Endothelial cell of umbilical vein (primary cell): ENCODE measurements around the gene ADGRE3. TPM values are rescaled to one million over a fixed set of nuclear protein-coding genes. Genes with fewer than 3 reads are reported as not detected.

Experiments
- BruUV-seq: library from RNA; stranded (reverse); fragments of 400-500 nt; replicated peaks from 2 replicates; lab custom pipeline; 2021; lab: Mats Ljungman, UMichigan
- CTCF ChIA-PET: fragments of 300-600, 350-600 bp; sonication (Branson Sonifier 250); formaldehyde crosslinking; loops from one replicate; lab custom pipeline; 2021; ENCODE audit warnings: antibody characterized with exemption, inconsistent platforms; lab: Charles Lee
- POLR2A ChIA-PET: fragments of 300-600, 350-600 bp; sonication (Branson Sonifier 250); formaldehyde crosslinking; loops from one replicate; lab custom pipeline; 2021; ENCODE audit warnings: antibody characterized with exemption, inconsistent platforms; lab: Charles Lee
- DNase-seq: peaks from one replicate; pipeline ENCODE4 v3.0.0-alpha.2; 2011; ENCODE audit warnings: low read depth, low spot score
- FAIRE-seq: peaks from 2 replicates; lab custom pipeline; 2011; peaks lifted over from hg19 to GRCh38; lab: Jason Lieb, UNC
- H2AFZ ChIP-seq: 2 replicates; pipeline ENCODE4 v1.6.0; 2012; ENCODE audit warnings: low read depth, low read length, control low read depth, inconsistent platforms
- H3K27ac ChIP-seq: 2 replicates; pipeline ENCODE4 v1.5.1; 2011; ENCODE audit warnings: low read depth, mild to moderate bottlenecking, control low read depth, low read length, moderate library complexity; ENCODE audit not compliant: insufficient read depth
- H3K27me3 ChIP-seq, 2 experiments: 2 replicates each; pipeline versions ENCODE4 v1.6.0 to v1.6.1; 2011; ENCODE audit warnings: low read length in 2 of 2, mixed read lengths in 1 of 2; ENCODE audit not compliant: control insufficient read depth in 2 of 2, insufficient read depth in 2 of 2
- H3K36me3 ChIP-seq, 2 experiments: 2 replicates in 1 of 2; 3 replicates in 1 of 2; pipeline ENCODE4 v1.5.1; 2011; ENCODE audit warnings: low read length in 2 of 2, mild to moderate bottlenecking in 1 of 2, moderate library complexity in 1 of 2; ENCODE audit not compliant: control insufficient read depth in 2 of 2, insufficient read depth in 2 of 2; ENCODE audit errors: extremely low read depth in 1 of 2
- H3K4me1 ChIP-seq: 3 replicates; pipeline ENCODE4 v1.5.1; 2011; ENCODE audit warnings: mild to moderate bottlenecking, low read length; ENCODE audit not compliant: control insufficient read depth, insufficient read depth; ENCODE audit errors: extremely low read depth
- H3K4me2 ChIP-seq: 2 replicates; pipeline ENCODE4 v1.6.1; 2011; ENCODE audit warnings: low read length, control low read depth, mixed read lengths; ENCODE audit not compliant: insufficient read depth
- H3K4me3 ChIP-seq, 3 experiments: fragments of 200-600 bp in 1 of 3; sonication (generic), shearing (Covaris generic) in 1 of 3; replicated peaks in 1 of 3; 2 replicates each; pipeline ENCODE4 v1.5.1; 2011 to 2016; ENCODE audit warnings: control low read depth in 3 of 3, low read length in 3 of 3, mild to moderate bottlenecking in 2 of 3, inconsistent platforms in 1 of 3, low read depth in 1 of 3, moderate library complexity in 1 of 3; ENCODE audit not compliant: insufficient read depth in 1 of 3
- H3K79me2 ChIP-seq: 2 replicates; pipeline ENCODE4 v1.6.0; 2012; ENCODE audit warnings: low read length, inconsistent platforms; ENCODE audit not compliant: control insufficient read depth, insufficient read depth
- H3K9ac ChIP-seq: replicated peaks from 2 replicates; pipeline ENCODE3; 2011; ENCODE audit warnings: low read length, control low read depth; ENCODE audit not compliant: insufficient read depth; ENCODE audit errors: extremely low read depth
- H3K9me1 ChIP-seq: replicated peaks from 3 replicates; pipeline ENCODE4 v1.6.0; 2011; ENCODE audit warnings: mild to moderate bottlenecking, low read length; ENCODE audit not compliant: control insufficient read depth, insufficient read depth; ENCODE audit errors: extremely low read depth
- H3K9me3 ChIP-seq: replicated peaks from 2 replicates; pipeline ENCODE4 v1.5.1; 2012; ENCODE audit warnings: low read length, inconsistent platforms; ENCODE audit not compliant: control insufficient read depth, insufficient read depth
- H4K20me1 ChIP-seq: replicated peaks from 2 replicates; pipeline ENCODE3; 2011; ENCODE audit warnings: mild to moderate bottlenecking, low read length; ENCODE audit not compliant: control insufficient read depth, insufficient read depth; ENCODE audit errors: extremely low read depth
- EZH2 ChIP-seq: IDR thresholded peaks from 2 replicates; pipeline ENCODE4 v1.6.1; 2012; ENCODE audit warnings: borderline replicate concordance, low read depth, mild to moderate bottlenecking, moderate library complexity, low read length, inconsistent platforms; ENCODE audit not compliant: severe bottlenecking
- FOS ChIP-seq: IDR thresholded peaks from 2 replicates; pipeline ENCODE4 v1.6.1; 2011; ENCODE audit warnings: mild to moderate bottlenecking, low read length, moderate library complexity, borderline replicate concordance; ENCODE audit not compliant: insufficient read depth
- GATA2 ChIP-seq: IDR thresholded peaks from 2 replicates; pipeline ENCODE4 v1.7.0; 2011; ENCODE audit warnings: low read depth, mild to moderate bottlenecking, moderate library complexity, mixed read lengths, low read length; ENCODE audit not compliant: insufficient read length, insufficient read depth
- MYC ChIP-seq: IDR thresholded peaks from one replicate; pipeline ENCODE4 v1.6.1; 2011; ENCODE audit warnings: mild to moderate bottlenecking, low read depth, low read length
- dilution Hi-C: fragments of 300-500 bp; cut with MboI; formaldehyde crosslinking; loops from one replicate; pipeline ENCODE4 v1.15.0; 2019; ENCODE audit warnings: low sequenced_read_pairs; ENCODE audit not compliant: extremely low pct_ligation_motif_present
- intact Hi-C: fragments of 100-400 bp; cut with micrococcal nuclease; formaldehyde crosslinking; loops from one replicate; pipeline ENCODE4 v1.10.0; 2022
- polyA plus RNA-seq, 4 experiments: library from polyadenylated mRNA; depleted of rRNA in 3 of 4; stranded (reverse) in 3 of 4; unstranded in 1 of 4; fragments of >200 nt; gene quantifications; 2 replicates each; pipeline versions ENCODE4 v1.2.1 to v1.2.3, GENCODE V29; 2011 to 2012; ENCODE audit warnings: missing spikeins in 1 of 4
- total RNA-seq: library from RNA; stranded (reverse); gene quantifications from 2 replicates; pipeline ENCODE4 v1.2.3, GENCODE V29; 2021
- TF ChIP-seq, protein P1 (sequence below): IDR thresholded peaks from 2 replicates; pipeline ENCODE4 v1.6.1; 2011; ENCODE audit not compliant: insufficient read depth, insufficient read length
- TF ChIP-seq, protein P2 (sequence below), 2 donors: IDR thresholded peaks; 1 replicate in 1 of 2; 2 replicates in 1 of 2; pipeline ENCODE4 v1.5.1; 2011; ENCODE audit warnings: low read length in 2 of 2, mild to moderate bottlenecking in 2 of 2, moderate library complexity in 2 of 2, control low read depth in 1 of 2, inconsistent platforms in 1 of 2, low read depth in 1 of 2; ENCODE audit not compliant: insufficient read depth in 1 of 2; ENCODE audit errors: extremely low read depth in 1 of 2

ADGRE3 gene
- total and polyA plus RNA-seq, 2 donors (not counting 3 experiments of a cell fraction or from before 2014, with no cell fraction given): not detected

DNA sequence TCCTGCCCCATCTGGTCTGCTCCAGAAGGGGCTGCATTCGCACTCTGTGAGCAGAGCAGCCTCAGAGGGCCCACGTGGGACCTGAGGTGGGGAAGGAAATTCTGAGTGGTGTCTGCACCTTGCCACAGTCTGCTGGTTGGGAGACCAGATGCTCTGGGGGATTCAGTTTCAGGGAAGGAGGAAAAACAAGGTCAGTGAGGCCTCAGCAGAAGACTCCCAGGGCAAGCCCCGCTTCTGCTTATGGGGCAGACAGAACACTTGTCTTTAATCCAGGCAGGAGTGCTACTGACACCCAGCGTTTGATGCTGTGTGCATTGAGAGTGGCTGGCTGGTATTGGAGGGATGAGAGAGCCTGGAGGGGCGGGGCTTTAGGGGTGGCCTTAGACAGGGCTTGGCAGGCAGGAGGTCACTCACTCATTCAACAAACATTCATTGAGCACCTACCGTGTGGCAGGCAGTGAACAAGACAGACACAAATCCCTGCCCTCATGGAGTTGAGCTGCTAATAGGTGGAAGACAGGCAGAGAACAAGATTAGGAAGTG lies 96.7 kb downstream of the ADGRE3 start:
- ChIA-PET CTCF (interaction anchor here (12.1 kb wide), 1 partner anchor 109 kb away, joined by 342 read pairs; the partner anchor contains the start of gene ZNF333), POLR2A (no interaction called here)
- no peaks in the 10 kb centered on the region for H3K9me3 ChIP-seq
- intact Hi-C loops: no loop called here
- H3K4me1 ChIP-seq: no peaks in the 10 kb centered on the region
- H2AFZ ChIP-seq: no peak overlapping the region
- DNase-seq (no peak), FAIRE-seq (no peak)
- H3K4me3 ChIP-seq: no peak overlapping the region
- no peaks in the 10 kb centered on the region for H3K36me3 ChIP-seq
- H3K9ac ChIP-seq: no peak overlapping the region
- H3K27ac ChIP-seq: no peak overlapping the region
- no TSS peak for BruUV-seq
- H3K79me2 ChIP-seq: no peaks in the 10 kb centered on the region
- H3K4me2 ChIP-seq: no peak overlapping the region
- dilution Hi-C loops: no loop called here
- no peaks in the 10 kb centered on the region for H4K20me1 ChIP-seq
- H3K9me1 ChIP-seq: no peaks in the 10 kb centered on the region
- TF ChIP-seq, protein P1, sequence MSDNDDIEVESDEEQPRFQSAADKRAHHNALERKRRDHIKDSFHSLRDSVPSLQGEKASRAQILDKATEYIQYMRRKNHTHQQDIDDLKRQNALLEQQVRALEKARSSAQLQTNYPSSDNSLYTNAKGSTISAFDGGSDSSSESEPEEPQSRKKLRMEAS: no peak
- no peak for TF ChIP-seq GATA2
- no peak for TF ChIP-seq MYC
- TF ChIP-seq EZH2: no peak
- no peak for TF ChIP-seq FOS
- TF ChIP-seq, protein P2, sequence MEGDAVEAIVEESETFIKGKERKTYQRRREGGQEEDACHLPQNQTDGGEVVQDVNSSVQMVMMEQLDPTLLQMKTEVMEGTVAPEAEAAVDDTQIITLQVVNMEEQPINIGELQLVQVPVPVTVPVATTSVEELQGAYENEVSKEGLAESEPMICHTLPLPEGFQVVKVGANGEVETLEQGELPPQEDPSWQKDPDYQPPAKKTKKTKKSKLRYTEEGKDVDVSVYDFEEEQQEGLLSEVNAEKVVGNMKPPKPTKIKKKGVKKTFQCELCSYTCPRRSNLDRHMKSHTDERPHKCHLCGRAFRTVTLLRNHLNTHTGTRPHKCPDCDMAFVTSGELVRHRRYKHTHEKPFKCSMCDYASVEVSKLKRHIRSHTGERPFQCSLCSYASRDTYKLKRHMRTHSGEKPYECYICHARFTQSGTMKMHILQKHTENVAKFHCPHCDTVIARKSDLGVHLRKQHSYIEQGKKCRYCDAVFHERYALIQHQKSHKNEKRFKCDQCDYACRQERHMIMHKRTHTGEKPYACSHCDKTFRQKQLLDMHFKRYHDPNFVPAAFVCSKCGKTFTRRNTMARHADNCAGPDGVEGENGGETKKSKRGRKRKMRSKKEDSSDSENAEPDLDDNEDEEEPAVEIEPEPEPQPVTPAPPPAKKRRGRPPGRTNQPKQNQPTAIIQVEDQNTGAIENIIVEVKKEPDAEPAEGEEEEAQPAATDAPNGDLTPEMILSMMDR (IDR thresholded peaks at IDR 0.05; ENCODE audit: extremely low read depth in 1 of 2, insufficient read depth in 1 of 2, low read depth in 1 of 2, low read length in 2 of 2): no peak
- H3K27me3 ChIP-seq: no peaks in the 10 kb centered on the region
